ENCODE results near the gene KBTBD4.
"Not testable (repeated sequence)": the region's sequence is repeated elsewhere in the genome, so short reads cannot be mapped to it uniquely, and the experiment has no call there.

The KBTBD4 gene

DNA sequence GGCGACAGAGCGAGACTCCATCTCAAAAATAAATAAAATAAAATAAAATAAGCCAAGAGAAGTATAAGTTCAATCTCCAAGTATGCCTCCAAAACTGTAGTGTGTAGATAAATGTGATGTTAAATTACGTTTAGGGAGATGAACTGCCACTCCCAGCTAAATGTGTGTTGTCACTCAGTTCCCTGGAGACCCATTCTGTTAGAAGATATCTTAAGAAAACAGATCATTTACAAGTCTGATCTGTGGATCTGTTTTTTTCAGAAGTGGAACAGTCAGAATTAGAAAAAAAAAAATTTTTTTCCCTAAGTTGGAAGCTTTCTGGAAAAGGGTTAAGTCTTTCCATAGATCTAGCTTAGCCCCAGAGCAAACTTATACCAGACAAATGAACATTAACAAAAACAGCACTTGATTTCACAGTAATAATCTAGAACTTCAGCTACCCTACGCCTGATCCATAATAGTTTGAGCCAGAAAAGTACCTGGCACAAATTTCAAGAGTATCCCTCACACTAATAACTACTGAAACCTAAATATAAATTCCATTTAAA, 44.0 kb downstream of the KBTBD4 start:
- peak overlapping the region in 1 of 21 experiments; percentile 10 for H3K27ac ChIP-seq
- H3K4me3 ChIP-seq: no peak overlapping the region

DNA sequence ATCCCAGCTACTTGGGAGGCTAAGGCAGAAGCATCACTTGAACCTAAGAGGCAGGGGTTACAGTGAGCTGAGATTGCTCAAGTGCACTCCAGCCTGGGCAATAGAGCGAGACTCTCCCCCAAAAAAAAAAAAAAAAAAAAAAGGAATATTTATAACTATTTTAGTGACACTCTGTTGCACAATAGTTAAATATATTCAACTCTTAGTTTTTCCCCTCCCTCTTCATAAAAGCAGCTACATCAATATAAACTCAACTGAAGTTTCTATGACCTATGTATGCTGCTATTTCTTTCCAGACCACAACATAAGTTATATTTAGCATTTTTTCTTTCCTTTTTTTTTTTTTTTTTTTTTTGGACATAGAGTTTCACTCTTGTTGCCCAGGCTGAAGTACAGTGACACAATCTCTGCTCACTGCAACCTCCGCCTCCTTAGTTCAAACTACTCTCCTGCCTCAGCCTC, 45.0 kb downstream of the KBTBD4 start:
- no peak overlapping the region for H3K27ac ChIP-seq
- H3K4me3 ChIP-seq: no peak overlapping the region

DNA sequence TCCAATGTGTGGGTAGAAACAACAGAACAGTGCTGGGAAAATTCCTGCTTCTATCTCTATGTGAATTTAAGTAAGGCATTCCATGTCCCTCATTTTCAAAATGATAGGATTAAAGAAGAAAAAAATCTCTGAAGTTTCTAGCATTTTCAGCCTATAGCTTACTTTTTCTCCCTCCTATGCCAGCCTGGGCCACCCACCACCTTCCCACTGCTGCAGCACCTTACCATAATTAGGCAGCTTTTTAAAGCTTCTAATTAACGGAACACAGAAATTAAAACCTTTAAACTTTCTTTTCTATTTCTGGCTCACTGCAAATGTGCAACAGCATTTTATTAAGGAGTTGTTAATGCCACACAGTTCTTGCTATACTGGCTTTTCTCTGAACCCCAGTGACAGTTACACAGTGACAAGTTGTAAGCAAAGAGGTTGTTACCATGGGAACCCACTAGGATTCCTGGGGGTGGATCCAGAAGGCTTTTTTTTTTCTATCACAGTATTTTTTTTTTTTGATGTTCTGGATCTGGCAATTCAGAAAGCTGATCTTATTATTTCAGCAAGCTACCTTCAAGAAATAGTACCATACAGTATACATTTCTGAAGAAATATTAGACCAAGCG, 46.1 kb downstream of the KBTBD4 start:
- Histone ChIP-seq H3K4me3 (no peak overlapping the region), H3K27ac (peak overlapping the region in 1 of 21 experiments; percentile 35)

DNA sequence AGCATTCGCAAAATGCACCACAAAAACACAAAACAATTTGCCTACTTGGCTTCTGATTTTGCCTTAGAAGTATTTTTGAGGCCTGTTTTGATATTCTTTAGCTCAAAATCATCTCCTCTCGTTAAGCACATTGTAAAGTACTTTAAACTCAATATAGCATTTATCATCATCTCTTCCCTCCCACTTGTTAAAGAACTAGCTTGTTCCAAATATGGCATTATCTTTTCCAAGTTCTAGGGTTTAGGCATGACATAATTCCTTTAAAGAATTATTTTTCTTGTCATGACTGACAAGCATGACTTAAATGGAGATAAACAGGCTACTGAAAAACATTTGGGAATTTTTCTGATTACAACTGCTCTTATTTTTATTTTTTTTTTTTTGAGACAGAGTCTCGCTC, 47.1 kb downstream of the KBTBD4 start:
- Histone ChIP-seq H3K27ac (no peak overlapping the region), H3K4me3 (no peak overlapping the region)

GRCh38 chr11:47530721-47531120, 48.0 kb downstream of the KBTBD4 start:
- peak overlapping the region in 2 of 21 experiments; percentile 6 to 9 for H3K27ac ChIP-seq
- H3K4me3 ChIP-seq: not testable (repeated sequence)

DNA sequence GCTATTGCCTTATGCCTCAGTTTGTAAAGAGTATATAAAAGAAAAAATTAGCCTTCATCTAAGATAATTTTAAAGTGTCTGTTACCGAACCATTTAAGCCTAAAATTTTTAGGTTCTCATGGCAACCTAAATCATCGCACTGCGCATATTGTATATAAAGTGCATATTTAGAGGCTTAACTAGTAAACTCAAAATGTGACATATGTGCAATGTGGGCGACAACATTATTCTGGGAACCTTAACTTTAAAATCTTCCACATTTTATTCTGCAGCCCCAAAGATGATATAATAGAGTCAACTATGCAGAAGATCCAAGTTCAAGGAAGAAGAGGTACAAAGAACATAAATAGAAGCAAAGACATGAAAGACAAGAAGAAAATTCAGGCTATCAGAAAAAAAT, 48.8 kb downstream of the KBTBD4 start:
- Histone ChIP-seq H3K4me3 (no peak overlapping the region), H3K27ac (no peak overlapping the region)

- Histone ChIP-seq H3K4me3 (no peak overlapping the region), H3K27ac (peak overlapping the region in 1 of 21 experiments; percentile 20)
These were observed 51.6 kb downstream of the KBTBD4 start for GRCh38 chr11:47527186-47527585.

- H3K27ac ChIP-seq: peak overlapping the region in 3 of 21 experiments; percentile 11 to 82 (median 81)
- H3K4me3 ChIP-seq: not testable (repeated sequence)
These were observed 52.7 kb downstream of the KBTBD4 start for GRCh38 chr11:47526032-47526431.

DNA sequence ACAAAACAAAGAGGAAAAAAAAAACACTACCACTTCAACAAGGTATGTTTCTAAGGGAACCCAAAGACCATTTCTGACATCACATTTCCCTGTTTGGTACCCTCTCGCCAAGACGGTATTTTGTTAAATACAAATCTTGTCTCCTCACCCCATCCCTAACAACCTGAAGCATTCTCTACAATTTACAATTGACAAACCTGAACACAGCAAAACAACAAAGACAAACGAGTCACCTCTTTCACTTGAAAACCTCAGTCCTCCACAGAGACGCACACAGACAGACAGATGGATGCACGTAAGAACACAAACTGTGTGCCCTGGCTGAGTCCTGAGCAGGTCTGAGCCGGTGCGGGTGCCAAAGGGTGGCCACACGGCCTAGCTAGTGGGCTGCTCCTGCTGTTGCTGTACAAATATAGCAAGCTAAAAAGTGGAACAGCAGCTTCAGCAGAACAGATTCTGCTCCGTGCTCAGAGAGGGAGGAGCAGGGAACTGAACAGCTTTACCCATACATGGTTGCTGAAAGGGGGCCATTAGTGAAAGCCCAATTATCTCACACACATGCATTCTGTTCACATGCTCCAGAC, 54.4 kb downstream of the KBTBD4 start:
- H3K27ac ChIP-seq: peak overlapping the region in 19 of 21 experiments; percentile 31 to 91 (median 69)
- no peak overlapping the region for H3K4me3 ChIP-seq

DNA sequence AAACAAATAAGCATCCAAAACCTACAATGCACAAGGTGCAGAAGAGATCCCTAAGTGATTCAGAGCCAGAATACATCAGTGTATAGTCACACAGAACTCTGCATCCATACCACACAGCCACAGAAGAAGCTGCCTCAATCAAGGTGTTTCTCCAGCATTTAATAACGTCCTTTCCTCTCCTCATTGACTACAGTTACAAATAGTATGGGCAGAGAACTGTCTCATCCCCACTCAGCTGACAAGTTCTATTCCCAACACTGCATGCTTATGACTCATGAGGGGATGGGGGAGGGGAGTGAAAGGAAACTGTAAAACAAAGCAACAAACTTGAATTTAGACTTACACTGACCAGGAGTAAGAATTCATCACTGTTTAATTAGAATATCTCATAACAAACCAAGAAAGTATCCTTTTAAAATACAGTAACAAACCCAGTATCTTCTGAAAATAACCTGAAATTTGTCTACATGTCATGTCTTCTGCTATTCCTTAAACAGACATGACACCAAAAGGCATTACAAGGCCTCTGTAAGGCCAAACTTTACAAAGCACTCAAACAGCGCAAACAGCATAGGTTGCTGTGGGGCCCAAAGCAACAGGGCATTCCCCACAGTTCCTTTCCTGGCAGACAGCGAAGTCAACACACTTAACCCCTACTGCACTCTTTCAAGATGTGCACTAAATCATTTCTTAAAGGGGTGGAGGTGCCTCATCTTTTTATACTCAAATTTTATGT, 55.1 kb downstream of the KBTBD4 start:
- Histone ChIP-seq H3K4me3 (peak overlapping the region in 1 of 7 experiments; percentile 3), H3K27ac (peak overlapping the region in 19 of 21 experiments; percentile 37 to 91 (median 69))

Measured in skin epidermis (tissue), 12 donors.